Caco-2 (cell line): ENCODE results near the gene VAV2. TPM values are rescaled to one million over a fixed set of nuclear protein-coding genes. Genes with fewer than 3 reads are reported as not detected.
A peak's percentile ranks its signal among the peaks of the same experiment; 100 is the strongest.

Source experiments
- BruUV-seq: library from RNA; stranded (reverse); fragments of 400-500 nt; replicated peaks from 2 replicates; lab custom pipeline; 2021; lab: Mats Ljungman, UMichigan
- CTCF ChIA-PET: fragments of 300-600 bp; sonication (Branson Sonifier 250); formaldehyde crosslinking; loops from one replicate; lab custom pipeline; 2022; ENCODE audit warnings: antibody characterized with exemption; lab: Charles Lee
- POLR2A ChIA-PET: fragments of 300-600 bp; sonication (Branson Sonifier 250); formaldehyde crosslinking; loops from one replicate; lab custom pipeline; 2022; ENCODE audit warnings: antibody characterized with exemption; lab: Charles Lee
- DNase-seq, 2 experiments: peaks; one replicate each; pipeline versions ENCODE4 v3.0.0 to v3.0.0-alpha.2; 2020 to 2022
- H3K27me3 ChIP-seq: replicated peaks from 2 replicates; pipeline ENCODE4 v1.6.0; 2011; ENCODE audit warnings: low read length; ENCODE audit not compliant: control insufficient read depth, insufficient read depth
- H3K36me3 ChIP-seq: 2 replicates; pipeline ENCODE4 v1.5.1; 2011; ENCODE audit warnings: low read length; ENCODE audit not compliant: control insufficient read depth, insufficient read depth
- H3K4me1 ChIP-seq: fragments of 250-450 bp; sonication (Bioruptor Pico); 2 replicates; pipeline ENCODE4 v1.5.1; 2020; ENCODE audit warnings: mild to moderate bottlenecking
- H3K4me3 ChIP-seq: 2 replicates; pipeline ENCODE4 v1.5.1; 2011; ENCODE audit warnings: low read depth, mild to moderate bottlenecking, control low read depth, low read length
- H3K9me3 ChIP-seq: fragments of 250-450 bp; sonication (Bioruptor Pico); 2 replicates; pipeline ENCODE4 v1.5.1; 2020; ENCODE audit warnings: mild to moderate bottlenecking, moderate library complexity
- H3K27ac Mint-ChIP-seq: one replicate; pipeline ENCODE4 v1.8.0; 2022; ENCODE audit warnings: mixed read lengths; ENCODE audit not compliant: unreplicated experiment
- H3K27me3 Mint-ChIP-seq: one replicate; pipeline ENCODE4 v1.8.0; 2022; ENCODE audit warnings: mixed read lengths; ENCODE audit not compliant: insufficient read depth, unreplicated experiment
- H3K36me3 Mint-ChIP-seq: one replicate; pipeline ENCODE4 v1.8.0; 2022; ENCODE audit warnings: mild to moderate bottlenecking, mixed read lengths; ENCODE audit not compliant: insufficient read depth, unreplicated experiment
- H3K4me1 Mint-ChIP-seq: one replicate; pipeline ENCODE4 v1.8.0; 2022; ENCODE audit warnings: low read depth, mixed read lengths; ENCODE audit not compliant: unreplicated experiment
- H3K4me3 Mint-ChIP-seq: one replicate; pipeline ENCODE4 v1.8.0; 2022; ENCODE audit warnings: mild to moderate bottlenecking, moderate library complexity, mixed read lengths; ENCODE audit not compliant: unreplicated experiment
- H3K9me3 Mint-ChIP-seq: one replicate; pipeline ENCODE4 v1.8.0; 2022; ENCODE audit warnings: mixed read lengths; ENCODE audit not compliant: unreplicated experiment
- CTCF ChIP-seq, 2 experiments: fragments of 200-600 bp in 1 of 2; IDR thresholded peaks; 1 replicate in 1 of 2; 2 replicates in 1 of 2; pipeline versions ENCODE4 v1.5.1 to v1.8.0; 2011 to 2022; ENCODE audit warnings: antibody characterized with exemption in 1 of 2, control low read depth in 1 of 2, inconsistent platforms in 1 of 2, low read depth in 1 of 2, low read length in 1 of 2, mild to moderate bottlenecking in 1 of 2, moderate library complexity in 1 of 2; ENCODE audit not compliant: insufficient read depth in 1 of 2, severe bottlenecking in 1 of 2, unreplicated experiment in 1 of 2
- intact Hi-C: fragments of 100-400 bp; cut with micrococcal nuclease; formaldehyde crosslinking; loops from one replicate; pipeline ENCODE4 v1.10.0; 2022; ENCODE audit not compliant: unreplicated experiment
- total RNA-seq: library from RNA; stranded (reverse); gene quantifications from 2 replicates; pipeline ENCODE4 v1.2.3, GENCODE V29; 2022

Gene VAV2
- total RNA-seq, 1 experiment from 2014 or later, result 55.3 TPM

GRCh38 chr9:133994353-133995011 lies 2.4 kb upstream of the VAV2 start:
- TF ChIP-seq CTCF (IDR thresholded peaks at IDR 0.05; ENCODE audit: insufficient read depth in 1 of 2, low read depth in 1 of 2, low read length in 1 of 2, severe bottlenecking in 1 of 2, unreplicated experiment in 1 of 2), result peak; percentile 96 to 97
- peak; percentile 80 to 91 for DNase-seq

GRCh38 chr9:133993635-133994253 lies 1.6 kb upstream of the VAV2 start:
- H3K27me3 Mint-ChIP-seq, result no peaks in the 10 kb centered on the region
- peak in 1 of 2 experiments; percentile 30 for DNase-seq
- Histone ChIP-seq H3K4me3 (peak overlapping the region; percentile 75), H3K36me3 (no peaks in the 10 kb centered on the region; the same call in 1 of the 2 replicates), H3K9me3 (no peaks in the 10 kb centered on the region), H3K4me1 (peaks cover 23% of the 10 kb centered on the region), H3K27me3 (no peaks in the 10 kb centered on the region)
- TF ChIP-seq CTCF (IDR thresholded peaks at IDR 0.05; ENCODE audit: insufficient read depth in 1 of 2, low read depth in 1 of 2, low read length in 1 of 2, severe bottlenecking in 1 of 2, unreplicated experiment in 1 of 2), result no peak
- no peaks in the 10 kb centered on the region for H3K9me3 Mint-ChIP-seq
- ChIA-PET POLR2A (interaction anchor here (0.6 kb wide), 1 partner anchor 31 kb away, joined by 4 read pairs; no protein-coding TSS in a partner anchor), CTCF (interaction anchor here (0.8 to 4.3 kb wide), 7 partner anchors 12 to 254 kb away, joined by 3 to 31 read pairs (median 4); no protein-coding TSS in a partner anchor)
- peaks cover 11% of the 10 kb centered on the region for H3K36me3 Mint-ChIP-seq
- TSS peak; percentile 5 for BruUV-seq
- no peaks in the 10 kb centered on the region for H3K4me1 Mint-ChIP-seq
- no peak overlapping the region for H3K27ac Mint-ChIP-seq
- intact Hi-C loops, result loop anchor here (1.0 to 5.0 kb wide), 4 partner anchors 71 to 250 kb away; no protein-coding TSS in a partner anchor
- peak overlapping the region; percentile 95 for H3K4me3 Mint-ChIP-seq

More at GRCh38 chr9:133994353-133995011, 2.4 kb upstream of the VAV2 start:
- ChIA-PET CTCF (interaction anchor here (1.2 to 4.3 kb wide), 5 partner anchors 12 to 255 kb away, joined by 3 to 31 read pairs (median 6); partner anchors contain the start of gene BRD3OS), POLR2A (interaction anchor here (0.6 kb wide), 1 partner anchor 30 kb away, joined by 4 read pairs; no protein-coding TSS in a partner anchor)
- BruUV-seq, result no TSS peak
- no peaks in the 10 kb centered on the region for H3K27me3 ChIP-seq
- no peaks in the 10 kb centered on the region; the same call in 1 of the 2 replicates for H3K36me3 ChIP-seq
- H3K27ac Mint-ChIP-seq, result no peak overlapping the region
- peaks cover 23% of the 10 kb centered on the region for H3K4me1 ChIP-seq
- no peak overlapping the region for H3K4me3 ChIP-seq
- peaks cover 11% of the 10 kb centered on the region for H3K36me3 Mint-ChIP-seq
- H3K9me3 ChIP-seq, result no peaks in the 10 kb centered on the region
- H3K4me3 Mint-ChIP-seq, result peak overlapping the region; percentile 52
- H3K27me3 Mint-ChIP-seq, result no peaks in the 10 kb centered on the region
- no peaks in the 10 kb centered on the region for H3K4me1 Mint-ChIP-seq
- intact Hi-C loops, result loop anchor here (1.0 to 5.0 kb wide), 4 partner anchors 72 to 251 kb away; no protein-coding TSS in a partner anchor
- no peaks in the 10 kb centered on the region for H3K9me3 Mint-ChIP-seq
